Sigmoid colon (tissue), 7 donors: Measurements from ENCODE around the gene MTOR. TPM values are rescaled to one million over a fixed set of nuclear protein-coding genes. Genes with fewer than 3 reads are reported as not detected.

ENCODE experiments used
- DNase-seq: peaks from one replicate; pipeline ENCODE4 v3.0.0-alpha.2; 2019
- H3K27ac ChIP-seq, 4 donors: fragments of 200-600 bp; sonication (generic); one replicate each; pipeline ENCODE4 v1.5.1; 2016 to 2019; ENCODE audit warnings: mild to moderate bottlenecking in 1 of 4
- H3K27me3 ChIP-seq, 3 donors: fragments of 200-600 bp; sonication (generic); one replicate each; pipeline ENCODE4 v1.5.1; 2019; ENCODE audit warnings: mild to moderate bottlenecking in 1 of 3
- H3K36me3 ChIP-seq, 4 donors: fragments of 200-600 bp; sonication (generic); one replicate each; pipeline ENCODE4 v1.5.1; 2016 to 2019
- H3K4me1 ChIP-seq, 4 donors: fragments of 200-600 bp; sonication (generic); one replicate each; pipeline ENCODE4 v1.5.1; 2017 to 2019
- H3K4me3 ChIP-seq, 4 donors: fragments of 200-600 bp; sonication (generic); one replicate each; pipeline ENCODE4 v1.5.1; 2017 to 2019; ENCODE audit warnings: mild to moderate bottlenecking in 2 of 4, moderate library complexity in 1 of 4
- H3K9me3 ChIP-seq, 4 donors: fragments of 200-600 bp in 3 of 4; sonication (generic) in 3 of 4; one replicate each; pipeline versions ENCODE4 v1.5.1 to v1.6.1; 2013 to 2019
- CTCF ChIP-seq, 4 experiments: fragments of 450-650 bp in 3 of 4; fragments of 200-600 bp in 1 of 4; IDR thresholded peaks; one replicate each; pipeline ENCODE4 v1.5.1; 2016 to 2019; ENCODE audit warnings: antibody characterized with exemption in 4 of 4, mild to moderate bottlenecking in 3 of 4, moderate library complexity in 2 of 4
- EP300 ChIP-seq, 4 donors: sonication (generic); formaldehyde crosslinking; IDR thresholded peaks; one replicate each; pipeline ENCODE4 v1.6.1; 2017; ENCODE audit warnings: antibody characterized with exemption in 4 of 4
- POLR2A ChIP-seq, 2 donors: fragments of 450-650 bp; IDR thresholded peaks; one replicate each; pipeline ENCODE4 v1.6.1; 2016; ENCODE audit warnings: antibody characterized with exemption in 2 of 2, mild to moderate bottlenecking in 2 of 2, moderate library complexity in 2 of 2
- POLR2AphosphoS5 ChIP-seq, 4 donors: sonication (generic); formaldehyde crosslinking; IDR thresholded peaks; one replicate each; pipeline ENCODE4 v1.6.1; 2017; ENCODE audit warnings: antibody characterized with exemption in 4 of 4
- WGBS, 2 donors: extraction: QIAGEN DNeasy Blood & Tissue Kit; methylation state at CpG; one replicate each; pipeline ENCODE4 v1.1.7; 2013; 5-methylcytosine and 5-hydroxymethylcytosine counted together
- intact Hi-C: fragments of 100-400 bp; cut with DNase I; formaldehyde crosslinking; loops from one replicate; pipeline ENCODE4 v1.15.1; 2023
- polyA plus RNA-seq, 3 donors: library from polyadenylated mRNA; stranded (reverse); fragments of 200-250 nt; gene quantifications; one replicate each; pipeline ENCODE4 v1.2.3, GENCODE V29; 2013
- total RNA-seq, 4 donors: library from RNA; depleted of rRNA; stranded (reverse); fragments of >200 nt; gene quantifications; one replicate each; pipeline ENCODE4 v1.1.0, GENCODE V29; 2016
- donor health status: healthy with polysubstance abuse.
- donor health status: Bipolar disorder and iron deficiency.
- donor health status: healthy.

The MTOR gene
- total and polyA plus RNA-seq, 7 donors, result 7.6 to 38.1 (median 25.2) TPM

DNA sequence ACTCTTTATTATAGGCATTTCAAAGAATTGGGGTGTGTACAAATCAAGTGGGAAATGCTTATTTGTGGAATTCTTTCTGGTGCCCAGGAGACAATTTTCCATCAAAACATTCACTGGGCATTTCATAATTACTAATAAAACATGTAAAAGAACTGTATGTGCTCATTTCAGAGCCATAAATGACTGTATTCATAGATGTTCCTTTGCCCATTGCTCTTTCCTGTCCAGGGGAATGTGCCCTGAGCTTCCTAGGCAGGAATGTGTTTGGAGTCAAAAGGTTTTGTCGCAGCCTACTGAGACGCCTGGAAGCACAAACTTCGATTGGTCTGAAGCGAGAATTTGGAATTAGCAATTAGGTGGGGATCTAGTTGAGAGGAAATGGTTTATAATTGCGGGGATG is 119.0 kb downstream of the MTOR start:
- no peaks in the 10 kb centered on the region for H3K9me3 ChIP-seq
- H3K27me3 ChIP-seq, result no peaks in the 10 kb centered on the region
- H3K36me3 ChIP-seq, result peaks cover 12 to 91% (median 38%) of the 10 kb centered on the region in 4 donors
- TF ChIP-seq POLR2AphosphoS5 (IDR thresholded peaks at IDR 0.05) (no peak), POLR2A (IDR thresholded peaks at IDR 0.05) (no peak), CTCF (IDR thresholded peaks at IDR 0.05) (no peak), EP300 (IDR thresholded peaks at IDR 0.05) (no peak)
- no peaks in the 10 kb centered on the region for H3K4me1 ChIP-seq
- DNase-seq, result no peak
- 96 to 97% methylated on average over 5 of the region's 5 CpGs for WGBS, 2 donors
- H3K27ac ChIP-seq, result no peak overlapping the region
- intact Hi-C loops, result no loop called here
- H3K4me3 ChIP-seq, result no peak overlapping the region

DNA sequence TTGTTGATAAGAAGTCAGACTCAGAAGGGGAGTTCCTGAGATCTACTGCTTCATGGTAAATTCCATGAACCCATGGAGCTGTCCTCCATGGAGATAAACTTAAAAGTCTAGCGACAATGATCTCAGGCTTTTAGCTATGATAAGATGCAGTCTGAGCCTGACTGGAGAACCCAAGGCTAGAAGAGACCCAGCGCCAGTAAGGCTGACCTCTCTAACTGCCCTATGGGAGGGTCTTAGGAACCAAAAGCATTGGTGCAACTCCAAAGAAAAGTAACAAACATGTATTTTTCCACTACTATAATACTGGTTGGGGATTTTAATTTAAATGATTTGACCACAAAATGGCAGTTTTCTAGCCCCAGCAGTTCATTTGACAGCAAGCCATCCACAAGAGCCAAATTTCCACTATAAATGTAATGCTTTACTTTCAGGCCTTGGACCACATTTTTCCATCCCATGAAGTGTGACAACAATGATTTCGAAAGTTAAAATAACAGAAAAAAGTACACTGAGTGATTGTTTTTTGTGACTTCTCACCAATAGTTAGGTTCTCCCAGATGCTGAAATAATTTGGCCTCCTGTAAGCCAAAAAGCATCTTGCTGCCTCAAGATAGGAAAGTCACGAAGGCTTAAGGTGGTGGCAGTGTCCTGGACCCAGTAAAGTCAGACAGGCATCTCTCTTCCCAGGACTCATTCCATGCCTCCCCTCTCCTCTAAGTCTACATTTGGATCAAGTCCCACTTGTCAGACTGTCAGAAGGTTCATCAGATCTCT is 119.5 kb downstream of the MTOR start:
- DNase-seq, result no peak
- Histone ChIP-seq H3K27me3 (no peaks in the 10 kb centered on the region), H3K27ac (no peak overlapping the region), H3K9me3 (no peaks in the 10 kb centered on the region), H3K4me3 (no peak overlapping the region), H3K4me1 (no peaks in the 10 kb centered on the region), H3K36me3 (peaks cover 12 to 91% (median 41%) of the 10 kb centered on the region in 4 donors)
- TF ChIP-seq POLR2A (IDR thresholded peaks at IDR 0.05) (no peak), POLR2AphosphoS5 (IDR thresholded peaks at IDR 0.05) (no peak), CTCF (IDR thresholded peaks at IDR 0.05) (no peak), EP300 (IDR thresholded peaks at IDR 0.05) (no peak)
- 93 to 94% methylated on average over 4 of the region's 4 CpGs for WGBS, 2 donors
- intact Hi-C loops, result no loop called here

GRCh38 chr1:11138952-11139351 is 123.4 kb downstream of the MTOR start:
- intact Hi-C loops, result no loop called here
- H3K36me3 ChIP-seq, result peaks cover 0 to 76% (median 30%) of the 10 kb centered on the region in 4 donors
- no peak overlapping the region for H3K4me3 ChIP-seq
- H3K9me3 ChIP-seq, result no peaks in the 10 kb centered on the region
- DNase-seq, result no peak
- 97% methylated on average over 3 of the region's 3 CpGs for WGBS, 2 donors
- H3K27me3 ChIP-seq, result no peaks in the 10 kb centered on the region
- no peak overlapping the region for H3K27ac ChIP-seq
- TF ChIP-seq CTCF (IDR thresholded peaks at IDR 0.05) (no peak), POLR2AphosphoS5 (IDR thresholded peaks at IDR 0.05) (no peak), EP300 (IDR thresholded peaks at IDR 0.05) (no peak), POLR2A (IDR thresholded peaks at IDR 0.05) (no peak)
- peaks cover 0 to 14% (median 14%) of the 10 kb centered on the region in 4 donors for H3K4me1 ChIP-seq

DNA sequence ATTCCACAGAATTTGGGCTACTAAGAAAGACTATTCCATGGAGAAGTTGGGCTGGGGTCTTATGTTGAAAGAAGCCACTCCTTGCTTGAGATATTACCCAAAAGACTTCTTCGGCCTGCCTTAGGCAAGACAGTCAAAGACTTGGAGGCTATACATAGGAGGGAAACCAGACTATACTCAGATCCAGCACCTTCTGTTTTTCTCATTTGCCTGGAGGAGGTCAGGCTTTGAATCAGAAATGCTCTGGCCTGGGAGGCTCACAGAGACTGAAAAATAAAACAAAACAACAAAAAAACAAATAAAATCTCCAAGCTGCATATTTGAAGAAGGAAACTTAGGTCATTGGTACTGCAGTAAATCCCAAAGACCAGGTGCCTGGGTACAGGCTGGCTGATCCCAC is 124.3 kb downstream of the MTOR start:
- TF ChIP-seq CTCF (IDR thresholded peaks at IDR 0.05) (no peak), POLR2AphosphoS5 (IDR thresholded peaks at IDR 0.05) (no peak), EP300 (IDR thresholded peaks at IDR 0.05) (no peak), POLR2A (IDR thresholded peaks at IDR 0.05) (no peak)
- H3K27me3 ChIP-seq, result no peaks in the 10 kb centered on the region
- no peak overlapping the region for H3K4me3 ChIP-seq
- H3K36me3 ChIP-seq, result peaks cover 2 to 75% (median 28%) of the 10 kb centered on the region in 4 donors
- peaks cover 0 to 19% (median 17%) of the 10 kb centered on the region in 4 donors for H3K4me1 ChIP-seq
- no peak for DNase-seq
- intact Hi-C loops, result no loop called here
- no peaks in the 10 kb centered on the region for H3K9me3 ChIP-seq
- H3K27ac ChIP-seq, result no peak overlapping the region
- WGBS, 2 donors, result 95 to 97% methylated on average over 1 of the region's 1 CpG
